Caco-2 (cell line): ENCODE measurements around the gene ERCC1. TPM values are rescaled to one million over a fixed set of nuclear protein-coding genes. Genes with fewer than 3 reads are reported as not detected.
"Not testable (repeated sequence)": the region's sequence is repeated elsewhere in the genome, so short reads cannot be mapped to it uniquely, and the experiment has no call there.

ENCODE experiments used
- BruUV-seq: library from RNA; stranded (reverse); fragments of 400-500 nt; replicated peaks from 2 replicates; lab custom pipeline; 2021; lab: Mats Ljungman, UMichigan
- CTCF ChIA-PET: fragments of 300-600 bp; sonication (Branson Sonifier 250); formaldehyde crosslinking; loops from one replicate; lab custom pipeline; 2022; ENCODE audit warnings: antibody characterized with exemption; lab: Charles Lee
- POLR2A ChIA-PET: fragments of 300-600 bp; sonication (Branson Sonifier 250); formaldehyde crosslinking; loops from one replicate; lab custom pipeline; 2022; ENCODE audit warnings: antibody characterized with exemption; lab: Charles Lee
- DNase-seq, 2 experiments: peaks; one replicate each; pipeline versions ENCODE4 v3.0.0 to v3.0.0-alpha.2; 2020 to 2022
- H3K27me3 ChIP-seq: replicated peaks from 2 replicates; pipeline ENCODE4 v1.6.0; 2011; ENCODE audit warnings: low read length; ENCODE audit not compliant: control insufficient read depth, insufficient read depth
- H3K36me3 ChIP-seq: 2 replicates; pipeline ENCODE4 v1.5.1; 2011; ENCODE audit warnings: low read length; ENCODE audit not compliant: control insufficient read depth, insufficient read depth
- H3K4me1 ChIP-seq: fragments of 250-450 bp; sonication (Bioruptor Pico); 2 replicates; pipeline ENCODE4 v1.5.1; 2020; ENCODE audit warnings: mild to moderate bottlenecking
- H3K4me3 ChIP-seq: 2 replicates; pipeline ENCODE4 v1.5.1; 2011; ENCODE audit warnings: low read depth, mild to moderate bottlenecking, control low read depth, low read length
- H3K9me3 ChIP-seq: fragments of 250-450 bp; sonication (Bioruptor Pico); 2 replicates; pipeline ENCODE4 v1.5.1; 2020; ENCODE audit warnings: mild to moderate bottlenecking, moderate library complexity
- H3K27ac Mint-ChIP-seq: one replicate; pipeline ENCODE4 v1.8.0; 2022; ENCODE audit warnings: mixed read lengths; ENCODE audit not compliant: unreplicated experiment
- H3K27me3 Mint-ChIP-seq: one replicate; pipeline ENCODE4 v1.8.0; 2022; ENCODE audit warnings: mixed read lengths; ENCODE audit not compliant: insufficient read depth, unreplicated experiment
- H3K36me3 Mint-ChIP-seq: one replicate; pipeline ENCODE4 v1.8.0; 2022; ENCODE audit warnings: mild to moderate bottlenecking, mixed read lengths; ENCODE audit not compliant: insufficient read depth, unreplicated experiment
- H3K4me1 Mint-ChIP-seq: one replicate; pipeline ENCODE4 v1.8.0; 2022; ENCODE audit warnings: low read depth, mixed read lengths; ENCODE audit not compliant: unreplicated experiment
- H3K4me3 Mint-ChIP-seq: one replicate; pipeline ENCODE4 v1.8.0; 2022; ENCODE audit warnings: mild to moderate bottlenecking, moderate library complexity, mixed read lengths; ENCODE audit not compliant: unreplicated experiment
- H3K9me3 Mint-ChIP-seq: one replicate; pipeline ENCODE4 v1.8.0; 2022; ENCODE audit warnings: mixed read lengths; ENCODE audit not compliant: unreplicated experiment
- CTCF ChIP-seq, 2 experiments: fragments of 200-600 bp in 1 of 2; IDR thresholded peaks; 1 replicate in 1 of 2; 2 replicates in 1 of 2; pipeline versions ENCODE4 v1.5.1 to v1.8.0; 2011 to 2022; ENCODE audit warnings: antibody characterized with exemption in 1 of 2, control low read depth in 1 of 2, inconsistent platforms in 1 of 2, low read depth in 1 of 2, low read length in 1 of 2, mild to moderate bottlenecking in 1 of 2, moderate library complexity in 1 of 2; ENCODE audit not compliant: insufficient read depth in 1 of 2, severe bottlenecking in 1 of 2, unreplicated experiment in 1 of 2
- intact Hi-C: fragments of 100-400 bp; cut with micrococcal nuclease; formaldehyde crosslinking; loops from one replicate; pipeline ENCODE4 v1.10.0; 2022; ENCODE audit not compliant: unreplicated experiment
- total RNA-seq: library from RNA; stranded (reverse); gene quantifications from 2 replicates; pipeline ENCODE4 v1.2.3, GENCODE V29; 2022

The ERCC1 gene
- total RNA-seq, 1 experiment from 2014 or later = 51.0 TPM

- Mint-ChIP-seq H3K27ac (no peak overlapping the region), H3K4me3 (no peak overlapping the region), H3K27me3 (no peaks in the 10 kb centered on the region), H3K9me3 (no peaks in the 10 kb centered on the region), H3K36me3 (peaks cover 51% of the 10 kb centered on the region), H3K4me1 (no peaks in the 10 kb centered on the region)
- H3K27me3 ChIP-seq = no peaks in the 10 kb centered on the region
- no peaks in the 10 kb centered on the region for H3K4me1 ChIP-seq
- BruUV-seq = no TSS peak
- no peak for TF ChIP-seq CTCF (IDR thresholded peaks at IDR 0.05; ENCODE audit: insufficient read depth in 1 of 2, low read depth in 1 of 2, low read length in 1 of 2, severe bottlenecking in 1 of 2, unreplicated experiment in 1 of 2)
- intact Hi-C loops = no loop called here
- H3K9me3 ChIP-seq = no peaks in the 10 kb centered on the region
- no peak overlapping the region for H3K4me3 ChIP-seq
- POLR2A ChIA-PET = interaction anchor here (0.6 to 1.1 kb wide), 3 partner anchors 9 to 55 kb away, joined by 3 to 7 read pairs (median 4); partner anchors contain the start of gene ERCC1
- no peak for DNase-seq
- no peaks in the 10 kb centered on the region for H3K36me3 ChIP-seq
- CTCF ChIA-PET = no interaction called here
Observed at GRCh38 chr19:45414468-45414867, 9.2 kb downstream of the ERCC1 start.

GRCh38 chr19:45413497-45413896, 10.2 kb downstream of the ERCC1 start:
- Mint-ChIP-seq H3K9me3 (no peaks in the 10 kb centered on the region), H3K27me3 (no peaks in the 10 kb centered on the region), H3K4me3 (no peak overlapping the region), H3K4me1 (no peaks in the 10 kb centered on the region), H3K36me3 (peaks cover 56% of the 10 kb centered on the region), H3K27ac (no peak overlapping the region)
- Histone ChIP-seq H3K4me3 (no peak overlapping the region), H3K4me1 (no peaks in the 10 kb centered on the region), H3K9me3 (no peaks in the 10 kb centered on the region), H3K27me3 (no peaks in the 10 kb centered on the region), H3K36me3 (no peaks in the 10 kb centered on the region)
- intact Hi-C loops = no loop called here
- no TSS peak for BruUV-seq
- CTCF ChIA-PET = interaction anchor here (0.8 kb wide), 1 partner anchor 8 kb away, joined by 3 read pairs; the partner anchor contains the start of gene PPP1R13L
- POLR2A ChIA-PET = no interaction called here
- TF ChIP-seq CTCF (IDR thresholded peaks at IDR 0.05; ENCODE audit: insufficient read depth in 1 of 2, low read depth in 1 of 2, low read length in 1 of 2, severe bottlenecking in 1 of 2, unreplicated experiment in 1 of 2) = no peak
- DNase-seq = no peak

DNA sequence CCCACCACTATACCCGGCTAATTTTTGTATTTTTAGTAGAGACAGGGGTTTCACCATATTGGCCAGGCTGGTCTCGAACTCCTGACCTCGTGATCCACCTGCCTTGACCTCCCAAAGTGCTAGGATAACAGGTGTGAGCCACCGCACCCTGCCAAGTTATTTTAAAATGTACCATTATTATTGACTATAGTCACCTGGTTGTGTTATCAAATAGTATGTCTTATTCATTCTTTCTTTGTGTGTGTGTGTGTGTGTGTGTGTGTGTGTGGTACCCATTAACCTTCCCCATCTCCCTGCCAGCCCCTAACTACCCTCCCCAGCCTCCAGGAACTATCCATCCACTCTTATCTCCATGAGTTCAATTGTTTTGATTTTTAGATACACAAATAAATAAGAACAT, 13.4 kb downstream of the ERCC1 start:
- peaks cover 58% of the 10 kb centered on the region for H3K36me3 Mint-ChIP-seq
- H3K4me3 ChIP-seq, H3K27me3 ChIP-seq, H3K4me1 Mint-ChIP-seq, H3K27me3 Mint-ChIP-seq, CTCF ChIA-PET, H3K9me3 Mint-ChIP-seq, H3K27ac Mint-ChIP-seq, H3K4me3 Mint-ChIP-seq, H3K9me3 ChIP-seq, H3K36me3 ChIP-seq, DNase-seq, H3K4me1 ChIP-seq, BruUV-seq, intact Hi-C loops: not testable (repeated sequence)
- POLR2A ChIA-PET = interaction anchor here (0.6 kb wide), 1 partner anchor 11 kb away, joined by 3 read pairs; no protein-coding TSS in a partner anchor
